HG03039 (cell line): ENCODE data around the gene TPST2.

ENCODE experiments used
- ATAC-seq: cut with Tn5 transposase; IDR thresholded peaks from one replicate; pipeline ENCODE4 v1.9.1; 2021; ENCODE audit warnings: mild to moderate bottlenecking, moderate library complexity; ENCODE audit not compliant: unreplicated experiment

TPST2 gene

DNA sequence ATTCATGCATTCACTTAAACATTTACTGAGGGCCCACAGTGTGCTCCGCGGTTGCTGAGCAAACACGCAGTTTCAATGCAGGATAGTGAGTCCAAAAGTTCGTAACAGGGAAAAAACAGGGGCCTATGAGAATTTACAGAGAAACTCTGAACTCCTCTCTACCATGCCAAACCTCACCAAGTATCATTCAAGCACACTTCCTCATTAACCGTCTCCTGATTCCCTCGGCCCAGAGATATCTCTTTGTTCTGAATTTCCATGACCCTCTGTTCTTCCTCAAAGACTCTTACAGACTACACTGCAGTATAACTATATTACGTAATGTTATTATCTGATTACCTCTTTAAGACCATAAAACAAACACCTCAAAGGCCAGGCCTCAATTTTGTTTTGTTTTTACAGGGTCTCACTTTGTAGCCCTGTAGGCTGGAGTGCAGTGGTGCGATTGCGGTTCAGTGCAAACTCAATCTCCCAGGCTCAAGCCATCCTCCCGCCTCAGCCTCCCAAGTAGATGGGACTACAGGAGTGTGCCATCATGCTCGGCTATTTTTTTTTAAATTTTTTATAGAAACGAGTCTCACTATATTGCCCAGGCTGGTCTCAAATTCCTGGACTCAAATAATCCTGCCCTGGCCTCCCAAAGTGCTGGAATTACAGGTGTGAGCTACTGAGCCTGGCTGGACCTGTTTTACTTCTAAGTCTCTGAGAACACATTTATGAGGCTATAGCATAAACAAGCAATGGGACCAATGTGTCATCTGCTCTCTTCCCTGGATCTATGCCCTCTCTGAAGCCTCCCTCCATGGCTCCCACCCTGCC is 109.9 kb downstream of the TPST2 start:
- ATAC-seq: no peak

DNA sequence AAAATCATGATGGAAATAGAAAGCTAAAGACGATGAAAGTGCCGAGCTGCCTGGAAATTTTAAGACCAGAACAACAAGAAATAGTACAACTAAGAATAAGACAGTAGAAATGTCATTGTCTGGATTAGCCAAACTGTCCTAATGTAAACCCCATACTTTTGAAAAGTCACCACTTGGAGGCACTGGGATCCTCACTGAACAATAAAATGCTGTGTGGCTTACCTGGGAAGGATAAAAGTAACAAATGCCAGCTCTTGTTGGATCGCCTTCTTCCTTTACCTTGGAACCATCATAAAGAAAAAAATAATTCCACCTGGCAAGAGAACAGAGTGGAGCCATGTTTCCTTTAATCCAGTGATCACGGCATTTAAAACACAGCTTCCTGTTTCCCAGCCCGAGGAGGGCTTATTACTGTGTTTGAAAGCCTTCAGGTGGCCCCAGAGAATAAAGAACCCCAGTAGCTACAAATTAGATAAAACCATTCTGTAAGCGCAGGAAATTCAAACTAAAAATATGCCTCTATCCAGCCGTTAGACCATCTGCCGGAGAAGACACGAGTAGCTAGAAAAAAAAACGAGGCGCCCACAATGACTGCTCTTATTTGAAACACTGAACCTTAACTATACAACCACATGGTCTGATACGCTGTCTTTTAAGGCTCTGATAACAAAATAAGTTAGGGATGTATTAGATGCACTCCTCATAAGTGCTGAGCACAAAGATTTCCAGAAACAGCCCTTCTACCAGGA is 110.7 kb downstream of the TPST2 start:
- ATAC-seq: no peak

DNA sequence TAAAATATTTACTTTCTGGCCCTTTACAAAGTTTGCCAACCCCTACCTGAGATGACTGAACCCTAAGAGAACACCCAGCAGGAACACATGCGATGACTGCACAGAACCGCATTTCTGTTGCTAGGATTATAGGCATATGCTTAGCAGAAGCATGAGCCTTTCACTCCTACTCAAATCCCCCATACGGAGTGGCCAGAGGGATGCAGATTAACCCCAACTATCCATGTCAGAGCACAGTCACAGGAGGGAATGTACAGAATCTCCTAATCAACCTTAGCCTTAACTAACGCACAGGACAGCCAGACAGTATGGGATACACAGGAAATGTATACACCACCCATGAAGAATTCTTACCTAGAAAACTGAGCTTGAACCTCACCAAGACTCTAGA is 112.6 kb downstream of the TPST2 start:
- no peak for ATAC-seq

- ATAC-seq: no peak
Observed at GRCh38 chr22:26476705-26477340, 113.1 kb downstream of the TPST2 start.

DNA sequence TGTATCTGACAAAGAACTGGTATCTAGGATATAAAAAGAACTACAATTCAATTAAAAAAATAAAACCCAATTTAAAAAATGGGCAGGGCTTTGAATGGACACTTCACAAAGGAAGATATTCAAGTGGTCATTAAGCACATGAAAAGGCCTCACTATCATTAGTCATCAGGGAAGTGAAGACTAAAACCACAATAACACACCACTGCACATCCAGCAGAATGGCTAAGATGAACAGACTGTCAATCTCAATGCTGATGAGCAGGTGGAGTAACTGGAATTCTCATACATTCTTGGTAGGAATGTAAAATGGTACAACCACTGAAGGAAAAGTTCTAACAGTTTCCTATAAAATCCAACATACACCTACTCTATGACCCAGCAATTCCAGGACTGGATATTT is 115.2 kb downstream of the TPST2 start:
- ATAC-seq: no peak
